Mucosa of descending colon (tissue), 3 donors: ENCODE data around the gene LXN. TPM values are rescaled to one million over a fixed set of nuclear protein-coding genes. Genes with fewer than 3 reads are reported as not detected.

Experiments used
- ATAC-seq: fragments of 200-7000 bp; cut with Tn5 transposase; one replicate; pipeline ENCODE4 v1.9.1; 2020; ENCODE audit warnings: mild to moderate bottlenecking, moderate library complexity
- DNase-seq, 3 donors: peaks; one replicate each; pipeline ENCODE4 v3.0.0-alpha.2; 2020
- H3K36me3 ChIP-seq: fragments of 200-600 bp; one replicate; pipeline ENCODE4 v1.8.0; 2021; ENCODE audit warnings: low read depth, mild to moderate bottlenecking
- H3K4me1 ChIP-seq: fragments of 200-600 bp; one replicate; pipeline ENCODE4 v1.8.0; 2021; ENCODE audit warnings: low read depth, mild to moderate bottlenecking
- H3K4me3 ChIP-seq: fragments of 200-600 bp; one replicate; pipeline ENCODE4 v1.8.0; 2021; ENCODE audit warnings: mild to moderate bottlenecking
- H3K9me3 ChIP-seq: fragments of 200-600 bp; one replicate; pipeline ENCODE4 v1.8.0; 2021; ENCODE audit warnings: mild to moderate bottlenecking
- intact Hi-C, 2 donors: fragments of 100-400 bp; cut with DNase I in 1 of 2; cut with micrococcal nuclease in 1 of 2; formaldehyde crosslinking; loops; one replicate each; pipeline versions ENCODE4 v1.11.0 to v1.11.1; 2022; cut with DNase I, micrococcal nuclease
- total RNA-seq, 3 donors: library from RNA; stranded (reverse); fragmentation: NEBNext Ultra II Directional in 2 of 3; extraction: Animal tissue kit (Norgen Biotek cat#: 25700) in 2 of 3; gene quantifications; one replicate each; pipeline versions ENCODE4 v1.2.1 to v1.2.4, GENCODE V29; 2021 to 2023
- TF ChIP-seq, protein P1 (sequence below): fragments of 200-600 bp; IDR thresholded peaks from one replicate; pipeline ENCODE4 v1.8.0; 2022; ENCODE audit warnings: antibody characterized with exemption, mild to moderate bottlenecking
- donor health status: DM: no; HTN: no; CAD: no; lungs with moderate emphysema.
- donor health status: DM: no; HTN: no; CAD: no.
- donor health status: DM: no; HTN: yes; CAD: no.

LXN gene
- total RNA-seq, 3 donors from 2014 or later, result 17.9 to 62.6 (median 48.9) TPM

DNA sequence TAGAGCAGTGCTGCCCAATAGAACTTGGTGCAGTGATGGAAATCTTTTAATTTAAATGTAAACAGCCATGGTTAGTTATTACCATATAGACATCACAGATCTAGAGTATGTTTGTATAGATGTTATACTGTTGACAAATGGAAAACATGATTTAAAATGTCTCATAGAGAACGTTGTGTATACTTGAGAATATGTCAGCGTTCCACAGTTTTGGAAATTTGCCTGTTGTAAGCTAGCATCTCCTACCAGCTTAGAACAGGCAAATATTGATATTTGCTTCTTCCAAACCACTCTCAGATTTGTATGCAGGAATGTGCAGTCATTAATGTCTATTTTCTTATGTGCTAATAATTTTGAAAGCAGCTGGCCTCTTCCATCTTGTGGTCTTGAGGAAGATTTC lies 8.4 kb upstream of the LXN start:
- ATAC-seq (no peak), DNase-seq (no peak)
- intact Hi-C loops, result no loop called here
- TF ChIP-seq, protein P1, sequence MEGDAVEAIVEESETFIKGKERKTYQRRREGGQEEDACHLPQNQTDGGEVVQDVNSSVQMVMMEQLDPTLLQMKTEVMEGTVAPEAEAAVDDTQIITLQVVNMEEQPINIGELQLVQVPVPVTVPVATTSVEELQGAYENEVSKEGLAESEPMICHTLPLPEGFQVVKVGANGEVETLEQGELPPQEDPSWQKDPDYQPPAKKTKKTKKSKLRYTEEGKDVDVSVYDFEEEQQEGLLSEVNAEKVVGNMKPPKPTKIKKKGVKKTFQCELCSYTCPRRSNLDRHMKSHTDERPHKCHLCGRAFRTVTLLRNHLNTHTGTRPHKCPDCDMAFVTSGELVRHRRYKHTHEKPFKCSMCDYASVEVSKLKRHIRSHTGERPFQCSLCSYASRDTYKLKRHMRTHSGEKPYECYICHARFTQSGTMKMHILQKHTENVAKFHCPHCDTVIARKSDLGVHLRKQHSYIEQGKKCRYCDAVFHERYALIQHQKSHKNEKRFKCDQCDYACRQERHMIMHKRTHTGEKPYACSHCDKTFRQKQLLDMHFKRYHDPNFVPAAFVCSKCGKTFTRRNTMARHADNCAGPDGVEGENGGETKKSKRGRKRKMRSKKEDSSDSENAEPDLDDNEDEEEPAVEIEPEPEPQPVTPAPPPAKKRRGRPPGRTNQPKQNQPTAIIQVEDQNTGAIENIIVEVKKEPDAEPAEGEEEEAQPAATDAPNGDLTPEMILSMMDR, result no peak
- no peak overlapping the region for H3K4me3 ChIP-seq
- H3K4me1 ChIP-seq, result no peaks in the 10 kb centered on the region
- no peaks in the 10 kb centered on the region for H3K36me3 ChIP-seq
- no peaks in the 10 kb centered on the region for H3K9me3 ChIP-seq

DNA sequence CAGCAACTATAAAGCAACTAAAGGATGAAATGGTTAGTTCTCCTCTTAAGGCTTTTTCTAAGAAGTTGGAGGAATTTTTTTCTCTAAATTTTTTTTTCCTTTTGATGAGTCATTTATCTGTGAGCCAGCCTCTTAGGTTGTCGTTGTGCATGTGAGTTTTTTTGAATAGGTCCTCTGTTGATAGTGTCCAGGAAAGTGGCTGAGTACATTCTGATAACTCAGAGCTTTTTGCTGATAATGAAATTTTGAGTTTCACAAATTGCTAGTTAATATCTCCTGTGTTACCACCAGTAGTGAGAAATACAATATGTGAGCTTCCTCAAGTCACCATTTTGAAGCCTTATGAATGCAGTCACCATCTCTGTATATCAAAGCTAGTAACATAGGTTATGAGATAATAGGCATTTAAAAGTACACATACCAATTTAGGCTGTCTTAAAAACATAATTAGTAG lies 7.1 kb upstream of the LXN start:
- ATAC-seq (no peak), DNase-seq (no peak)
- intact Hi-C loops, result no loop called here
- TF ChIP-seq, protein P1, result no peak
- no peaks in the 10 kb centered on the region for H3K9me3 ChIP-seq
- H3K4me3 ChIP-seq, result no peak overlapping the region
- no peaks in the 10 kb centered on the region for H3K4me1 ChIP-seq
- H3K36me3 ChIP-seq, result no peaks in the 10 kb centered on the region

DNA sequence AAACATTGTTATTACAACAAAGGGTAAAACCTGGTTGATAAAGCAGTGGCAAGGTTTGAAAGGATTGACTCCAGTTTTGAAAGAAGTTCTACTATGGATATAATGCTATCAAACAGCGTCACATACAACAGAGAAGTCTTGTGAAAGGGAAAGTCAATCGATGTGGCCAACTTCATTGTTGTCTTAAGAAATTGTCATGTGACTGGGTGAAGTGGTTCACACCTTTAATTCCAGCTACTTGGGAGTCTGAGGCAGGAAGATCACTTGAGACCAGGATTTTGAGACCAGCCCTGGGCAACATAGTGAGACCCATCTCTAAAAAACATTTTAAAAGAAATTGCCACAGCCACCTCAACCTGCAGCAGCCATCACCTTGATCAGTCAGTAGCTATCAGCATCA lies 6.2 kb upstream of the LXN start:
- intact Hi-C loops, result no loop called here
- TF ChIP-seq, protein P1, result no peak
- DNase-seq, result no peak
- Histone ChIP-seq H3K4me1 (no peaks in the 10 kb centered on the region), H3K4me3 (no peak overlapping the region), H3K9me3 (no peaks in the 10 kb centered on the region), H3K36me3 (no peaks in the 10 kb centered on the region)
- ATAC-seq, result no peak

DNA sequence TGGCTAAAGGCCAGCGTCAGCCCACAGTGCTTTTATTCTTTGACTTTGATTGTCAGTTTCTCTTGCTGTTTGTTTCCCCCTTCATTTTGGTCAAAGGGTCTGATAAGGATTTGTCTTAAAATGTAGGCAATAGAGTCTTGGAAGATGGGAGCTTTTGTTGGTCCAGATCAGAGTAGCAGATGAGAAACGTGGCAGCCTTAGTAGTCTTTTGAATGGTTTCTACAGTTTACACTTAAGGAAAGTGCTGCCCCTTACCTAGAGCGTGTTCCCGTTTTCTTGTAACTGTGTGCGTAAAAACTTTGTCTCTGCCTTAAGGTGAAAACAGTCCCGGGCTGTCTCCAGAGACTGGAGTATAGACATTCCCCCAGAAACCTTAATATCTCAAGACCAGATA lies 630 bp downstream of the LXN start:
- Histone ChIP-seq H3K4me3 (peak overlapping the region; percentile 22), H3K36me3 (peaks cover 5% of the 10 kb centered on the region), H3K9me3 (no peaks in the 10 kb centered on the region), H3K4me1 (peaks cover 6% of the 10 kb centered on the region)
- ATAC-seq (peak; percentile 5), DNase-seq (peak in 1 of 3 donors; percentile 12)
- TF ChIP-seq, protein P1, result no peak
- intact Hi-C loops, result loop anchor here in 1 of 2 donors (5.0 kb wide), 1 partner anchor 55 kb away; no protein-coding TSS in a partner anchor

DNA sequence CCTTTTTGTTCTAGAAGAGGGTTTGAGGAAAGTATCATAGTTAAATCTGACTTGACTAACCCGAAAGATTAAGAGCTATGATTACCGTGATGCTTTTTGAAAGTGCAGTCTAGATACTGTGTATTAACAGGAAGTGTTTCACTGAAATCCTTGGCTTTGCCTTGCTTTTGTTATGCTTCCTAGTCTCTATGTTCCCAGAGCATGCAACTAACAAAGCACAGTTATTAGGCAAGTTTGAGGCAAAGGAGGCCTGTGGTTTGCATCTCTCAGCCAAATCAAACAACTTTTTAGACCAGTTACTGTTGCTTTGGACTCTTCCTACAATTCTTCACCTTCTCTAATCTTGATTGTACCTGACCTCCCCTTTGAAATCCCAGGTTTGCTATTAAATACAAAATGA lies 3.9 kb downstream of the LXN start:
- TF ChIP-seq, protein P1, result no peak
- intact Hi-C loops, result loop anchor here in 1 of 2 donors (10.0 kb wide), 1 partner anchor 126 kb away; no protein-coding TSS in a partner anchor
- Histone ChIP-seq H3K4me1 (peaks cover 4% of the 10 kb centered on the region), H3K36me3 (peaks cover 5% of the 10 kb centered on the region), H3K4me3 (no peak overlapping the region), H3K9me3 (no peaks in the 10 kb centered on the region)
- no peak for ATAC-seq
- DNase-seq, result no peak

DNA sequence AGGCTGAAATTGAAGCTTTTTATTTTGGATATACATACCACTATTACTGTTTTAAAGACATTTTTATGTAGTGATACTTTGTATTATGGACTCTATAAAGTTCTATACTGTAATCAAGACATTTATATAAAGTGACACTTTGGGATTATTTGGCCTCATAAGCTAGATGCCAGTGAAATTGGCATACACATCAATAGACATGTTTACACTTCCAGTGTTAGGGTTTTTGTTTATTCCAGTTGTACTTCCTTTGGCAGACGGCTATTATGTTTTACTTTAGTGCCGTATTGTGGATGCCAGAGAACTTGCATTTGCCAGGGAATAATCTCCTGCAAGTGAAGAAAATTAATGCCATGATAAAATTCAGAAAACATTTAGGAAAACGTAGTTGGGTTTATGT lies 6.0 kb downstream of the LXN start:
- no peaks in the 10 kb centered on the region for H3K9me3 ChIP-seq
- H3K36me3 ChIP-seq, result peaks cover 5% of the 10 kb centered on the region
- H3K4me1 ChIP-seq, result no peaks in the 10 kb centered on the region
- TF ChIP-seq, protein P1, result no peak
- H3K4me3 ChIP-seq, result no peak overlapping the region
- ATAC-seq (no peak), DNase-seq (no peak)
- intact Hi-C loops, result loop anchor here in 1 of 2 donors (10.0 kb wide), 1 partner anchor 128 kb away; no protein-coding TSS in a partner anchor
